ENCODE measurements around the gene MARCHF9.

Gene MARCHF9

GRCh38 chr12:57737467-57738460 is 17.1 kb upstream of the MARCHF9 start:
- DNase-seq (ENCODE audit: low read depth in 2 of 2): no peak

GRCh38 chr12:57738661-57739237 is 16.2 kb upstream of the MARCHF9 start, which contains the start of gene AGAP2:
Gene AGAP2 (minus strand): TSS chr12:57738742. CDS start chr12:57738246, 496 bp downstream.
- DNase-seq (ENCODE audit: low read depth in 2 of 2): no peak

GRCh38 chr12:57739387-57739786 is 15.5 kb upstream of the MARCHF9 start:
- no peak for DNase-seq (ENCODE audit: low read depth in 2 of 2)

GRCh38 chr12:57739914-57740538 is 14.9 kb upstream of the MARCHF9 start:
- DNase-seq (ENCODE audit: low read depth in 2 of 2): no peak

- DNase-seq (ENCODE audit: low read depth in 2 of 2): peak; percentile 52 to 59
Observed at GRCh38 chr12:57740656-57741412, 14.1 kb upstream of the MARCHF9 start.

- no peak for DNase-seq (ENCODE audit: low read depth in 2 of 2)
Observed at GRCh38 chr12:57741413-57741789, 13.5 kb upstream of the MARCHF9 start.

GRCh38 chr12:57741844-57742738 is 12.8 kb upstream of the MARCHF9 start:
- DNase-seq (ENCODE audit: low read depth in 2 of 2): peak; percentile 55 to 72

GRCh38 chr12:57743769-57744168 is 11.1 kb upstream of the MARCHF9 start:
- DNase-seq (ENCODE audit: low read depth in 2 of 2): no peak

- DNase-seq (ENCODE audit: low read depth in 2 of 2): peak; percentile 34 to 71
Observed at GRCh38 chr12:57744194-57744776, 10.6 kb upstream of the MARCHF9 start.

- peak; percentile 90 to 91 for DNase-seq (ENCODE audit: low read depth in 2 of 2)
Observed at GRCh38 chr12:57744777-57745484, 10.0 kb upstream of the MARCHF9 start, which contains the start of gene TSPAN31. Gene TSPAN31 (plus strand): TSS chr12:57745039. CDS start chr12:57745155, 116 bp downstream.

GRCh38 chr12:57745485-57745881 is 9.4 kb upstream of the MARCHF9 start:
- DNase-seq (ENCODE audit: low read depth in 2 of 2): no peak

- DNase-seq (ENCODE audit: low read depth in 2 of 2): no peak
Observed at GRCh38 chr12:57746025-57746424, 8.9 kb upstream of the MARCHF9 start.

- no peak for DNase-seq (ENCODE audit: low read depth in 2 of 2)
Observed at GRCh38 chr12:57749061-57749460, 5.8 kb upstream of the MARCHF9 start.

GRCh38 chr12:57750561-57751431 is 4.1 kb upstream of the MARCHF9 start:
- DNase-seq (ENCODE audit: low read depth in 2 of 2): no peak

- no peak for DNase-seq (ENCODE audit: low read depth in 2 of 2)
Observed at GRCh38 chr12:57751432-57751787, 3.5 kb upstream of the MARCHF9 start.

- DNase-seq (ENCODE audit: low read depth in 2 of 2): peak; percentile 97 to 98
Observed at GRCh38 chr12:57751788-57752667, 2.9 kb upstream of the MARCHF9 start, which contains the start of gene CDK4. Gene CDK4 (minus strand): TSS chr12:57752310. CDS start chr12:57751717, 593 bp downstream.

GRCh38 chr12:57752668-57753000 is 2.3 kb upstream of the MARCHF9 start:
- DNase-seq (ENCODE audit: low read depth in 2 of 2): no peak
